RPMI8226 (cell line): ENCODE results near the gene CKS1B.

Experiments used
- DNase-seq: peaks from one replicate; pipeline ENCODE4 v3.0.0-alpha.2; 2015

Gene CKS1B

GRCh38 chr1:154988058-154988954, 13.8 kb downstream of the CKS1B start:
- DNase-seq: no peak

GRCh38 chr1:154989195-154989860, 14.8 kb downstream of the CKS1B start:
- DNase-seq: no peak

- no peak for DNase-seq
Measured at GRCh38 chr1:154990276-154990675, 15.8 kb downstream of the CKS1B start.

DNA sequence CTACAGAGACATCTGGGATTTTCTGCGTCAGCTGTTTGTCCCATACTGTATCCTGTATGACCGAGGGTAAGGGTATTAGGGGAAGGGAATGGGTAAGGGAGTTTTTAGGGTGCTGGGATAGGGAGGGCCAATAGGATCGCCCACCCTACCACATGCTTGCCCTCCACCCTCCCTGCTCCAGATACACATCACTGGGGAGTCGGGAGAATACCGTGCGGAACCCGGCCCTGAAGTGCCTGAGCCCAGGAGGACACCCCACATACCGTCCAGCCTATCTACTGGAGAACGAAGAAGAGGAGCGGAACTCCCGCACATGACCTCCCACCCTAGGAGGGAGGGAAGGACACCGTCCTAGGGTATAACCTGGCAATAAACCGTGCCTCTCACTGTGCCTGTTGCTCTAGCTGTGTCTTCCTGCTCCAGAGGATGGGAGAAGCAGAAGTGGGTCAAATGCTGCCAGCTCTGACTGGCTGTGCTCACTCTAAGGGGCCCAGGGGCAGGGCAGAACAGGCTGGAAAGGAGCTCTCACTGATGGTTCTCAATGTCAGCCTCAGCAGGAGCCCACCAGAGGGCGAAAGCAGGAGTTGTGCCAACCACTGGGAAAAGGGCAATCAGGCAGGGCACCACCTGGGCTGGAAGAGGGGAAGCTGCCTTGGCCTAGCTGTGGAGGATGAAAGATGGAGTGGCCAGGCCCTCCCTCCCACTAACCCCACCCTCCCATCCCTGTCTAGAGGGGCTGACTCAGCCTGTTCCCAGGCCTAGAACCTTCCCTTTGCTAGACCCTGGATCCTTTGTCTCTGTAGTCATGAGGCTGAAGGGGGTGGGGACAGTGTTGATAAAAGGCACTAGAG, 18.5 kb downstream of the CKS1B start:
- DNase-seq: peak; percentile 58

DNA sequence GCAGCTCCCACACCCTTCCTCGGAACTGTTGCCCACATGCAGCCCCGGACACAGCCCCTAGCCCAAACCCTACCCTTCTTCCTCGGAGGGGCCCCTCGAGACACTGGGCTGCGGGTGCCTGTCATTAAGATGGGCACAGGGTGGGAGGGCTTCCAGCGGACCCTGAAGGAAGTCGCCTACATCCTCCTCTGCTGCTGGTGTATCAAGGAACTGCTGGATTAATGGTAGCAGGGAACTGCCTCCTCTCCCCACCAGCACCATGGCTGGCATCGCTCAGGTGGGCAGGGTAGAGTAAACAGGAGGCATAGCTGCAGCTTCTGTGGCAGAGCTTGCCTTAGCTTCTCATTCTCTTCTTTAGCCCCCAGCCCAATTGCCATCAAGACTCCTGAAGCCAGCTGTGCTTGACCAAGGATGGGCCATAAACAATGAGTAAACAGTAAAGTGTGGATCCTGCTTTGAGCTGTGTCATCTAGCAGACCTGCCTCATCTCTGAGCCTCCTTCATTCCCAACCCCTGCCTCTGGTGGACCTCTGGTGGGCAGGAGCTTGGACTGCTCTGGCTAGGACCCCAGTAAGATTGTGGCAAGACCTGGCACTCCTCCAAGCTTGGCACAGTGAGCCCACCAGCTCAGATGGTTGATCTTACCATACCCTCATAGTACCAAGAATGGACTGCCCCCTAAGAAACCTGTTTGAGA, 19.2 kb downstream of the CKS1B start, which contains the start of gene LENEP:
LENEP (plus strand) TSS at position 15 of the 697 bp plus-strand sequence; CDS start at position 37, 22 bp downstream.
- no peak for DNase-seq

- no peak for DNase-seq
Measured at GRCh38 chr1:154994269-154994587, 19.7 kb downstream of the CKS1B start.

DNA sequence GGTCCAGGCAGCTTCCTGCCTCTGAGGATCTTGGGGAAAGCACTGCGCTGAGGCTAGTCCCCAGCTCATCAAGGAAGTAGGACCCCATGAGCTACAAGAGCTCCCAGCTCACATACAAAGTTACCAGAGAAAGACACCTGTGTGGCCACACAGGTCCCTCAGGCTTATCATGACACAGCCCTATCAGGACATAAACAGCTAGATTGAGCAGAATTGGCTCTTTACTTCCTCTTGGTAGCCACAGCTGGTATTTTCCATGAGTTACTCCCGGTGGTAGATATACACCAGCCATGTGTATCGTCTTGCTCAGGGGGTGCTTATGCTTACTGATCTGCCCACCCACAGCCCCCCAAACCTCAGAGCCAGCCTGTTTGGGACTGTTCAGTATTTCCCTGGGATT, 20.1 kb downstream of the CKS1B start:
- no peak for DNase-seq

GRCh38 chr1:154995301-154995983, 21.0 kb downstream of the CKS1B start:
- peak; percentile 67 for DNase-seq

GRCh38 chr1:154996966-154997701, 22.7 kb downstream of the CKS1B start:
- no peak for DNase-seq

DNA sequence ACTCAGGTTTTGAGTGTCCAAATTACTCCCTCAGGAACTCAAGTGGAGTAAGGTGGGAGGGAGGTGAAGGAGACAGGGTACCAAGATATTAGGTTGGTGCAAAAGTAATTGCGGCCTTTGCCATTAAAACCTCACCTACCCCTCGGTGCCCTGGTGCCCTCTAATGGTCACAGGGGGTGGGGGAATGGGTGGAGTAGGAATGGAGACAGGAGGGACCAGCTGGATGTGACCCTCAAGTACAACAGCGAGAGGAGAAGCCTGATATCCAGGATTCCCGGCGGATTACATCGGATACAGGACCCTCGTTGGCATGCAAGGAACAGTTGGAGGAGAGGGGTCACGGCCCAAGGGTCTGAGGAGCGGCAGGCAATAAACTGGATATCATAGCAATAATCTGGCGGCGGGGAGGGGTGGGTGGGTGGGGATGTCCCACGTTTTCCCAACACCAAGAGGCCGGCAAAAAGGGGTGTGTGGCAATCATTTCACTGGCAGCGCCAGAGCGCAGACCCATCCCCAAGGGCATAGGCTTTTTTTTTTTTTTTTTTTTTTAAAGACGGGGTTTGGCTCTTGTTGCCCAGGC, 23.8 kb downstream of the CKS1B start:
- DNase-seq: no peak

DNA sequence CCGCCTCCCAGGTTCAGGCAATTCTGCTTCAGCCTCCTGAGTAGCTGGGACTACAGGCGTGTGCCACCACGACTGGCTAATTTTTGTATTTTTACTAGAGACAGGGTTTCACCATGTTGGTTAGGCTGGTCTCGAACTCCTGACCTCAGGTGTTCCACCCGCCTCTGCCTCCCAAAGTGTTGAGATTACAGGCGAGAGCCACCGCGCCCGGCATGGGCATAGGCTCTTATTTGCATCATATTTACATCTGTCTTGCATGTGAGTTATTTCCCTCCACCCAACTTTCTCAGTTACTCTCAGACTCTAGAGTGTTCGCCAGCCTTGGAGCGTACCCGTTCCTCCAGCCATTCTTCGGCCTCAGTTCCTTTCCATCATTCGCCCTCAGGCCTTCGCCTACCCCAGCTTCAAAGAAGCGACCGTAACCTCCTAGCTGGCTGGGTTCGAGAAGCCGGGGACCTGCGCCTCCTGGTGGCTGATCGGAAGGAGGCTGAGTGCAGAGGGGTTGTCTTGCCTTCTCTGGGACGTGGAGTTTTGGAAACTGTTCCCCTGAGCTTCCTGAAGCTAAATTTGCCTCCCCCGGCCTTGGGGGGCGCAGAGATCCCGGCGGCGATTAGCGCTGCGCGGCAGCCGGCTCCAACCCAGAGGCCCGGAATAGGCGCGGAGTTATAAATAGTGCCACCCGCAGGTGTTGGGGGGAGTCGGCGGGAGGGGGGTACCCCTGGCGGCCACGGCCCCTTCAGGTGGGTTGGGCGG, 24.5 kb downstream of the CKS1B start:
- peak; percentile 90 for DNase-seq

DNA sequence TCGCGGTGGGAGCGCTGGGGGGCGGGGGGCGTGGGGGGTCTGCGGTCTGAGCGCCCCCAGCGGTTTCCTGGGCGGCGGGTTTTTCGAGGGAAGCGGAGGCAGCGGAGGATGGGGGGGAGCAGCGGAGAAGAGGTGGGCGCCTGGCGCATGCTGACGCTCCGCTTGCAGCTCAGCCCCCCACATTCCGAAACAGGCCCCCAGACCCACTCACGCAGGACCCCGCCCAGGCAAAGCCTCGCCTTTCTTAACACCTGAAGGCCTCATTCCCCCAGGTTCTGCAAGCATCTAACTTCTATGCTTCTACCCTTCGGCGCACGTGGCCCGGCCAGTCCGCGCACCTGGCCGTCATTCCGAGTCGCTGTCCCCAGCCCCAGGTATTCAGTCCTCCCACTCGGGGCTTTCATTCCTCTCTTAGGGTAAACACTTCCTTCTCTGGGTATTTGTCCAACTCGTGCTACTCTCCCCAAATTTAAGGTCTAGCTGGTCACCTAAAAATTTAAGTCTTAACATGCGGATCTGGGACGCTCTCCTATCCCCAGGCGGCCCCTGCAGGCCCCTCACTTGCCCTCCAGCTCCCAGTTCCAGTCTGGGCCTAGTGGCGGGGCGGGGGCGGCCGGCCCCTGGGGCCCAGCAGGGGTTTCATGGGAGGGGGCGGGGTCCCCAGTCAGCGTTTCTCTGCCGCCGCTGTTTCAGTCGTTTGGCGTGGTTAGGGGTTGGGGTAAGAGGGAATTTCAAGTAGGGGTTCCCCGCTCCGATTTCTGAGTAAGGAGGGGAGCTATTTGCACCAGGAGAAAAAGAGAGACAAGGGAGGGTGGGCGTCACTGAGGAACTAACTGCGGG, 25.3 kb downstream of the CKS1B start:
- DNase-seq: peak; percentile 92

- DNase-seq: no peak
Measured at GRCh38 chr1:155000411-155000725, 25.9 kb downstream of the CKS1B start.

GRCh38 chr1:155000726-155001424, 26.4 kb downstream of the CKS1B start:
- DNase-seq: peak; percentile 98

DNA sequence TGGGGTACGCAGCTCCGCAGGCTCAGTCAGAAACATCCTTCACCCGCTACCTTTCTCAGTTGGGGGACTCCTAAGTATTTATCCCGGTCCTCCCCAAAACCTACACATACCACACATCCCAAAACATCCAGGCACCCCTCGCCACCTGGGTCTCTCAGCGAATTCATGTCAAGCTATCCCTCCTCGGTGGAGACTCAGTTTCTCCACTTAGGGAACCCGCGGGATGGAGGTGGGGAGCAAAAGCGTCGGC, 26.9 kb downstream of the CKS1B start:
- no peak for DNase-seq

GRCh38 chr1:155001675-155002463, 27.4 kb downstream of the CKS1B start:
- DNase-seq: peak; percentile 100

DNA sequence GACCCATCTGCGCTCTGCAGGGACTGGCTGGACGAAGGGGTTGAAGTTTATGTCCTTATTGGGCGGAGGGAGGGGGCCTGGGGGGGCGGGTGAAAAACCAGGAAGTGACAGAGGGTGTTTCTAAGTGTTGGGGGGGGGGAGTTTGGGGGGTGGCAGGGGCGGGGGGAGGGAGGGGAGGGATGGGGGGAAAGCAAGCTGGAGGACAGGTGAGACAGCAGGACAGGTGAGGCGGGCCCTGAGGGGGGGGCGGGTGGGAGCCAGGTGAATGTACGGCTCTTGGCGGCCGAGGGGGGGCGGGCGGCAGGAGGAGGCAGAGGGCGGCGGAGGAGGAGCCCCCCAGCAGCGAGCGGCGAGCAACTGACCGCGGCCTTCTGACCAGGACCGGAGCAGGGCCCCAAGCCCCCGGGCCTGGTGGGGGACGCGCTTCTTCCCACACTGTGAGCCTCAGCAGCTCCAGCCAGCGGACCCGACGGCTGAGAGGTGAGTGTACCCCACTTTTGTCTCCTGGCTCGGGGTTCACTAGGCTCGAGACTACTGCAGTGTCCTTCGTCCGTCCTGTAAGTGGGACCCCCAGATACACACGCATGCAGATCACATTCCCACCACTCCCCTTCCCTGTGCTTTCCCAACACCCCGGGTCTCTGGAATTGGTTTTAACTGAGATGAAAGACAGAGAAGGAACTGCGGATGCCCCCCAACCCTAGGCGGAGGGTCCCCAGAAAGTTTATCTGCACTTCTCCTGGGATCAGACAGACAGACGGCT, 28.2 kb downstream of the CKS1B start, which contains the start of gene ZBTB7B:
ZBTB7B (plus strand) TSS at position 339 of the 763 bp plus-strand sequence. CDS start 11,859 bp downstream, outside the sequence.
- DNase-seq: no peak
